GM12878 (cell line): ENCODE measurements around the gene SNRPD1. TPM values are rescaled to one million over a fixed set of nuclear protein-coding genes. Genes with fewer than 3 reads are reported as not detected.

Experiments
- ATF3 ChIP-seq: IDR thresholded peaks from 2 replicates; pipeline ENCODE4 v1.6.1; 2011; ENCODE audit warnings: low read depth, mild to moderate bottlenecking, low read length, moderate library complexity, borderline replicate concordance; ENCODE audit errors: extremely low read depth
- CBX3 ChIP-seq: fragments of 200-600 bp; sonication (generic); IDR thresholded peaks from 2 replicates; pipeline ENCODE4 v1.6.1; 2016; ENCODE audit warnings: low read depth, borderline replicate concordance
- HDAC2 ChIP-seq: fragments of 200-600 bp; sonication (generic); IDR thresholded peaks from 2 replicates; pipeline ENCODE4 v1.6.1; 2017
- HDGF ChIP-seq: fragments of 450-650 bp; IDR thresholded peaks from 2 replicates; pipeline ENCODE4 v1.6.1; 2016; ENCODE audit warnings: antibody characterized with exemption
- KLF5 ChIP-seq: fragments of 450-650 bp; IDR thresholded peaks from 2 replicates; pipeline ENCODE4 v1.6.1; 2014; ENCODE audit warnings: mild to moderate bottlenecking; ENCODE audit not compliant: partially characterized antibody
- MAX ChIP-seq: IDR thresholded peaks from 2 replicates; pipeline ENCODE4 v1.6.1; 2012; ENCODE audit warnings: low read depth, low read length, improper control_type of control experiment
- NRF1 ChIP-seq: conservative IDR thresholded peaks from 2 replicates; pipeline ENCODE4 v1.6.1; 2011; ENCODE audit warnings: mild to moderate bottlenecking, low read depth, low read length, improper control_type of control experiment
- PRDM15 ChIP-seq: fragments of 450-650 bp; formaldehyde crosslinking; IDR thresholded peaks from 2 replicates; pipeline ENCODE4 v1.4.0; 2020; ENCODE audit warnings: mild to moderate bottlenecking, moderate library complexity
- RELA ChIP-seq: fragments of 450-650 bp; IDR thresholded peaks from 2 replicates; pipeline ENCODE4 v1.8.0; 2014; ENCODE audit warnings: borderline replicate concordance; ENCODE audit not compliant: partially characterized antibody
- SMARCA5 ChIP-seq: fragments of 450-650 bp; IDR thresholded peaks from 2 replicates; pipeline ENCODE4 v1.6.1; 2017; ENCODE audit warnings: mild to moderate bottlenecking
- SMC3 ChIP-seq: IDR thresholded peaks from 2 replicates; pipeline ENCODE4 v1.6.1; 2011; ENCODE audit warnings: low read length, improper control_type of control experiment, borderline replicate concordance
- STAT1 ChIP-seq: fragments of 450-650 bp; conservative IDR thresholded peaks from 2 replicates; pipeline ENCODE4 v1.6.1; 2014; ENCODE audit warnings: antibody characterized with exemption, mild to moderate bottlenecking
- ZBTB40 ChIP-seq: fragments of 450-650 bp; IDR thresholded peaks from 2 replicates; pipeline ENCODE4 v1.6.1; 2016; ENCODE audit warnings: mild to moderate bottlenecking, moderate library complexity, borderline replicate concordance
- ZNF207 ChIP-seq: fragments of 450-650 bp; IDR thresholded peaks from 2 replicates; pipeline ENCODE4 v1.6.1; 2014; ENCODE audit warnings: antibody characterized with exemption, mild to moderate bottlenecking, borderline replicate concordance
- ZNF217 ChIP-seq: fragments of 450-650 bp; IDR thresholded peaks from 2 replicates; pipeline ENCODE4 v1.6.1; 2017; ENCODE audit warnings: antibody characterized with exemption, mild to moderate bottlenecking
- ZNF687 ChIP-seq: fragments of 450-650 bp; IDR thresholded peaks from 2 replicates; pipeline ENCODE4 v1.6.1; 2017; ENCODE audit warnings: mild to moderate bottlenecking, moderate library complexity
- polyA plus RNA-seq, 11 experiments: library from polyadenylated mRNA; depleted of rRNA in 4 of 11; unstranded in 6 of 11; stranded (reverse) in 5 of 11; fragments of >200 nt; fragmentation: Nextera tagmentation in 4 of 11; fragmentation: Illumina TruSeq in 1 of 11; extraction: Ambion mirVana in 4 of 11; extraction: Trizol in 1 of 11; gene quantifications; 1 replicate in 1 of 11; 2 replicates in 10 of 11; pipeline versions ENCODE4 v1.2.1 to v1.2.3, GENCODE V29; 2011 to 2016; ENCODE audit warnings: inconsistent platforms in 2 of 11, missing spikeins in 2 of 11, low read depth in 1 of 11
- total RNA-seq, 4 experiments: library from RNA; depleted of rRNA in 3 of 4; stranded (reverse); fragments of >200 nt in 3 of 4; fragmentation: Illumina TruSeq in 1 of 4; extraction: Trizol in 1 of 4; gene quantifications; 2 replicates each; pipeline versions ENCODE4 v1.2.1 to v1.2.3, GENCODE V29; 2013 to 2021

The SNRPD1 gene
- total and polyA plus RNA-seq, 10 of the 15 experiments (the other 5 are each of a cell fraction or from before 2014, with no cell fraction given), result 52.6 to 866 (median 227) TPM

GRCh38 chr18:21600526-21601410 is 11.3 kb upstream of the SNRPD1 start, which contains the start of gene ESCO1 (continued):
- no peak for TF ChIP-seq ATF3
- peak; percentile 68; the same call in 1 of the 2 replicates for TF ChIP-seq ZBTB40
- TF ChIP-seq SMC3, result peak; percentile 27; the same call in 1 of the 2 replicates
- peak; percentile 95 for TF ChIP-seq SMARCA5
- peak; percentile 77; the same call in 1 of the 2 replicates for TF ChIP-seq ZNF217
- TF ChIP-seq ZNF207, result peak; percentile 71; the same call in 1 of the 2 replicates
- TF ChIP-seq HDGF, result peak; percentile 62
- peak; percentile 94 for TF ChIP-seq NRF1
- TF ChIP-seq KLF5, result peak; percentile 18
- TF ChIP-seq CBX3, result no peak
- TF ChIP-seq ZNF687, result peak; percentile 98
- TF ChIP-seq STAT1, result 0 out of 2 replicates have a peak, but pooled peaks have one; percentile 73
- TF ChIP-seq PRDM15 (CRISPR knock-in tag), result no peak
- peak; percentile 42 for TF ChIP-seq RELA
- peak; percentile 72 for TF ChIP-seq MAX
- no peak for TF ChIP-seq HDAC2
